H9 (cell line): ENCODE measurements around the gene PRR5L. TPM values are rescaled to one million over a fixed set of nuclear protein-coding genes. Genes with fewer than 3 reads are reported as not detected.

ENCODE experiments used
- DNase-seq: peaks from one replicate; pipeline ENCODE4 v3.0.0-alpha.2; 2017
- H2AFZ ChIP-seq: one replicate; pipeline ENCODE4 v1.6.1; 2013; ENCODE audit warnings: mild to moderate bottlenecking, low read length, control low read depth, moderate library complexity
- H2AK5ac ChIP-seq: 2 replicates; pipeline ENCODE4 v1.6.1; 2013; ENCODE audit warnings: low read length, control low read depth, mixed read lengths; ENCODE audit not compliant: insufficient read length
- H2BK120ac ChIP-seq: one replicate; pipeline ENCODE4 v1.6.1; 2013; ENCODE audit warnings: low read depth, mild to moderate bottlenecking, low read length, control low read depth, inconsistent platforms; ENCODE audit not compliant: poor library complexity, severe bottlenecking
- H2BK12ac ChIP-seq: 2 replicates; pipeline ENCODE4 v1.6.1; 2013; ENCODE audit warnings: low read length, control low read depth, mixed read lengths, low read depth; ENCODE audit not compliant: insufficient read length
- H2BK15ac ChIP-seq: 2 replicates; pipeline ENCODE4 v1.6.1; 2013; ENCODE audit warnings: low read depth, low read length, control low read depth
- H2BK20ac ChIP-seq: one replicate; pipeline ENCODE4 v1.6.1; 2013; ENCODE audit warnings: low read depth, mild to moderate bottlenecking, low read length, control low read depth, inconsistent platforms; ENCODE audit not compliant: poor library complexity, severe bottlenecking
- H2BK5ac ChIP-seq: 2 replicates; pipeline ENCODE4 v1.6.1; 2013; ENCODE audit warnings: low read length, control low read depth, mixed read lengths; ENCODE audit not compliant: insufficient read length
- H3K14ac ChIP-seq: 2 replicates; pipeline ENCODE4 v1.6.1; 2013; ENCODE audit warnings: low read length, control low read depth; ENCODE audit not compliant: insufficient read depth
- H3K18ac ChIP-seq: 2 replicates; pipeline ENCODE4 v1.6.1; 2013; ENCODE audit warnings: low read depth, mild to moderate bottlenecking, mixed read lengths, low read length, control low read depth; ENCODE audit not compliant: insufficient read length
- H3K23ac ChIP-seq: 2 replicates; pipeline ENCODE4 v1.6.1; 2013; ENCODE audit warnings: low read length, control low read depth, mixed read lengths, low read depth; ENCODE audit not compliant: insufficient read length
- H3K23me2 ChIP-seq: 2 replicates; pipeline ENCODE4 v1.6.1; 2013; ENCODE audit warnings: low read depth, mild to moderate bottlenecking, mixed read lengths, low read length, control low read depth; ENCODE audit not compliant: insufficient read length, poor library complexity, severe bottlenecking
- H3K27ac ChIP-seq: 2 replicates; pipeline ENCODE4 v1.5.1; 2013; ENCODE audit warnings: low read length, control low read depth, mixed read lengths, low read depth; ENCODE audit not compliant: insufficient read length
- H3K27me3 ChIP-seq: 2 replicates; pipeline ENCODE4 v1.6.1; 2013; ENCODE audit warnings: low read length, control low read depth, inconsistent platforms; ENCODE audit not compliant: insufficient read depth
- H3K4ac ChIP-seq: 2 replicates; pipeline ENCODE4 v1.6.1; 2013; ENCODE audit warnings: low read depth, mild to moderate bottlenecking, control low read depth, inconsistent platforms, low read length, moderate library complexity
- H3K4me1 ChIP-seq: 2 replicates; pipeline ENCODE4 v1.6.1; 2013; ENCODE audit warnings: low read length, control low read depth, inconsistent platforms; ENCODE audit not compliant: insufficient read depth
- H3K4me2 ChIP-seq: 2 replicates; pipeline ENCODE4 v1.6.1; 2013; ENCODE audit warnings: low read length, control low read depth, mixed read lengths; ENCODE audit not compliant: insufficient read length, insufficient read depth
- H3K56ac ChIP-seq: 2 replicates; pipeline ENCODE4 v1.6.1; 2013; ENCODE audit warnings: low read depth, mild to moderate bottlenecking, mixed read lengths, low read length, control low read depth; ENCODE audit not compliant: insufficient read length
- H3K79me1 ChIP-seq: 2 replicates; pipeline ENCODE4 v1.6.1; 2013; ENCODE audit warnings: low read depth, mild to moderate bottlenecking, moderate library complexity, low read length, control low read depth, inconsistent platforms; ENCODE audit not compliant: insufficient read depth, poor library complexity, severe bottlenecking
- H3K79me2 ChIP-seq: 2 replicates; pipeline ENCODE4 v1.6.1; 2013; ENCODE audit warnings: low read length, control low read depth, inconsistent platforms; ENCODE audit not compliant: insufficient read depth
- H3K9ac ChIP-seq: 2 replicates; pipeline ENCODE4 v1.6.1; 2013; ENCODE audit warnings: low read length, control low read depth, mixed read lengths; ENCODE audit not compliant: insufficient read length; ENCODE audit errors: extremely low read depth
- H3K9me3 ChIP-seq: one replicate; pipeline ENCODE4 v1.6.1; 2013; ENCODE audit warnings: low read depth, low read length, inconsistent platforms; ENCODE audit not compliant: control insufficient read depth
- H3T11ph ChIP-seq: one replicate; pipeline ENCODE4 v1.6.1; 2013; ENCODE audit warnings: mild to moderate bottlenecking, low read length, control low read depth, inconsistent platforms
- H4K20me1 ChIP-seq: one replicate; pipeline ENCODE4 v1.6.1; 2013; ENCODE audit not compliant: control insufficient read depth, insufficient read length, insufficient read depth
- H4K5ac ChIP-seq: 2 replicates; pipeline ENCODE4 v1.6.1; 2013; ENCODE audit warnings: low read depth, mild to moderate bottlenecking, mixed read lengths, low read length, control low read depth; ENCODE audit not compliant: insufficient read length
- H4K8ac ChIP-seq: replicated peaks from 2 replicates; pipeline ENCODE4 v1.6.1; 2013; ENCODE audit warnings: low read length, control low read depth, mixed read lengths, low read depth; ENCODE audit not compliant: insufficient read length
- H4K91ac ChIP-seq: 2 replicates; pipeline ENCODE4 v1.6.1; 2013; ENCODE audit warnings: low read depth, mild to moderate bottlenecking, moderate library complexity, mixed read lengths, low read length, control low read depth; ENCODE audit not compliant: insufficient read length
- H3K27ac Mint-ChIP-seq, 3 experiments: 2 replicates in 2 of 3; 3 replicates in 1 of 3; pipeline ENCODE4 v1.8.0; 2020 to 2021; ENCODE audit warnings: mixed read lengths in 3 of 3, mild to moderate bottlenecking in 1 of 3, moderate library complexity in 1 of 3
- H3K27me3 Mint-ChIP-seq: 2 replicates; pipeline ENCODE4 v1.8.0; 2021; ENCODE audit warnings: low read depth, mild to moderate bottlenecking, moderate library complexity, mixed read lengths
- H3K36me3 Mint-ChIP-seq, 3 experiments: 2 replicates in 2 of 3; 3 replicates in 1 of 3; pipeline ENCODE4 v1.8.0; 2020 to 2021; ENCODE audit warnings: low read depth in 3 of 3, mixed read lengths in 3 of 3; ENCODE audit not compliant: insufficient read depth in 1 of 3
- H3K4me1 Mint-ChIP-seq, 2 experiments: 2 replicates each; pipeline ENCODE4 v1.8.0; 2020; ENCODE audit warnings: mixed read lengths in 2 of 2
- H3K4me3 Mint-ChIP-seq, 2 experiments: 2 replicates in 1 of 2; 3 replicates in 1 of 2; pipeline ENCODE4 v1.8.0; 2020 to 2021; ENCODE audit warnings: mild to moderate bottlenecking in 2 of 2, mixed read lengths in 2 of 2, moderate library complexity in 1 of 2
- H3K9me3 Mint-ChIP-seq, 2 experiments: 2 replicates in 1 of 2; 3 replicates in 1 of 2; pipeline ENCODE4 v1.8.0; 2020; ENCODE audit warnings: mild to moderate bottlenecking in 2 of 2, mixed read lengths in 2 of 2, moderate library complexity in 1 of 2
- WGBS: extraction: QIAGEN DNeasy Blood & Tissue Kit; methylation state at CpG from one replicate; pipeline ENCODE4 v1.1.7; 2013; ENCODE audit warnings: missing lambda C conversion rate, low lambda C conversion rate, mixed read lengths; ENCODE audit not compliant: insufficient read length; ENCODE audit errors: extremely low coverage; 5-methylcytosine and 5-hydroxymethylcytosine counted together
- total RNA-seq: library from RNA; stranded (reverse); gene quantifications from 2 replicates; pipeline ENCODE4 v1.2.1, GENCODE V29; 2021
- TF ChIP-seq, protein P1 (sequence below): fragments of 200-600 bp; sonication (generic); conservative IDR thresholded peaks from 3 replicates; pipeline ENCODE4 v1.8.0; 2021; ENCODE audit warnings: antibody characterized with exemption, mild to moderate bottlenecking

Gene PRR5L
- total RNA-seq, 1 experiment from 2014 or later: 5.6 TPM

- Histone ChIP-seq H3K14ac (no peak overlapping the region), H3K79me2 (no peaks in the 10 kb centered on the region), H4K91ac (no peak overlapping the region), H2BK20ac (no peak overlapping the region), H2BK5ac (no peak overlapping the region), H3K9ac (no peak overlapping the region), H3K4me1 (no peaks in the 10 kb centered on the region), H3K4me2 (no peak overlapping the region), H3K4ac (no peak overlapping the region), H3T11ph (no peak overlapping the region), H3K9me3 (no peaks in the 10 kb centered on the region), H3K23me2 (no peaks in the 10 kb centered on the region), H3K79me1 (no peaks in the 10 kb centered on the region), H2BK120ac (no peak overlapping the region), H2AK5ac (no peak overlapping the region), H3K23ac (no peak overlapping the region), H2BK12ac (no peak overlapping the region), H2AFZ (no peak overlapping the region), H3K18ac (no peak overlapping the region), H4K20me1 (no peaks in the 10 kb centered on the region), H4K8ac (no peak overlapping the region), H3K56ac (no peak overlapping the region), H3K27me3 (no peaks in the 10 kb centered on the region), H4K5ac (no peak overlapping the region), H3K27ac (no peak overlapping the region), H2BK15ac (no peak overlapping the region)
- peaks cover 9 to 13% of the 10 kb centered on the region in 2 experiments for H3K4me1 Mint-ChIP-seq
- no peaks in the 10 kb centered on the region; the same call in none of the 2 replicates for H3K27me3 Mint-ChIP-seq
- H3K36me3 Mint-ChIP-seq: no peaks in the 10 kb centered on the region
- H3K27ac Mint-ChIP-seq: no peak overlapping the region
- TF ChIP-seq, protein P1, sequence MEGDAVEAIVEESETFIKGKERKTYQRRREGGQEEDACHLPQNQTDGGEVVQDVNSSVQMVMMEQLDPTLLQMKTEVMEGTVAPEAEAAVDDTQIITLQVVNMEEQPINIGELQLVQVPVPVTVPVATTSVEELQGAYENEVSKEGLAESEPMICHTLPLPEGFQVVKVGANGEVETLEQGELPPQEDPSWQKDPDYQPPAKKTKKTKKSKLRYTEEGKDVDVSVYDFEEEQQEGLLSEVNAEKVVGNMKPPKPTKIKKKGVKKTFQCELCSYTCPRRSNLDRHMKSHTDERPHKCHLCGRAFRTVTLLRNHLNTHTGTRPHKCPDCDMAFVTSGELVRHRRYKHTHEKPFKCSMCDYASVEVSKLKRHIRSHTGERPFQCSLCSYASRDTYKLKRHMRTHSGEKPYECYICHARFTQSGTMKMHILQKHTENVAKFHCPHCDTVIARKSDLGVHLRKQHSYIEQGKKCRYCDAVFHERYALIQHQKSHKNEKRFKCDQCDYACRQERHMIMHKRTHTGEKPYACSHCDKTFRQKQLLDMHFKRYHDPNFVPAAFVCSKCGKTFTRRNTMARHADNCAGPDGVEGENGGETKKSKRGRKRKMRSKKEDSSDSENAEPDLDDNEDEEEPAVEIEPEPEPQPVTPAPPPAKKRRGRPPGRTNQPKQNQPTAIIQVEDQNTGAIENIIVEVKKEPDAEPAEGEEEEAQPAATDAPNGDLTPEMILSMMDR: peak; percentile 82
- no CpG with 5 or more reads among the region's 2 CpGs for WGBS
- H3K9me3 Mint-ChIP-seq: no peaks in the 10 kb centered on the region
- peak; percentile 82 for DNase-seq
- H3K4me3 Mint-ChIP-seq: no peak overlapping the region
Observed at GRCh38 chr11:36469063-36469462, 173.0 kb downstream of the PRR5L start.
